HCT116 (cell line): Measurements from ENCODE around the gene SLC5A1.
"Not testable (repeated sequence)": the region's sequence is repeated elsewhere in the genome, so short reads cannot be mapped to it uniquely, and the experiment has no call there.

Experiments
- CEBPB ChIP-seq: IDR thresholded peaks from 2 replicates; pipeline ENCODE4 v1.6.1; 2012; ENCODE audit warnings: low read depth
- EGR1 ChIP-seq: IDR thresholded peaks from 2 replicates; pipeline ENCODE4 v1.6.1; 2012; ENCODE audit warnings: low read depth
- POLR2A ChIP-seq: IDR thresholded peaks from 2 replicates; pipeline ENCODE4 v1.7.0; 2011; ENCODE audit warnings: borderline replicate concordance; ENCODE audit not compliant: insufficient read depth, insufficient read length; ENCODE audit errors: extremely low read depth
- TF ChIP-seq, protein P1 (sequence below), 3 experiments: fragments of 200-600 bp in 1 of 3; sonication (generic) in 1 of 3; IDR thresholded peaks in 2 of 3; conservative IDR thresholded peaks in 1 of 3; 2 replicates each; pipeline ENCODE4 v1.5.1; 2012 to 2017; ENCODE audit warnings: low read depth in 2 of 3, low read length in 2 of 3, antibody characterized with exemption in 1 of 3, borderline replicate concordance in 1 of 3, control low read depth in 1 of 3, mild to moderate bottlenecking in 1 of 3, mixed read lengths in 1 of 3, mixed run types in 1 of 3, moderate library complexity in 1 of 3; ENCODE audit not compliant: insufficient read depth in 1 of 3

- TF ChIP-seq, protein P1, sequence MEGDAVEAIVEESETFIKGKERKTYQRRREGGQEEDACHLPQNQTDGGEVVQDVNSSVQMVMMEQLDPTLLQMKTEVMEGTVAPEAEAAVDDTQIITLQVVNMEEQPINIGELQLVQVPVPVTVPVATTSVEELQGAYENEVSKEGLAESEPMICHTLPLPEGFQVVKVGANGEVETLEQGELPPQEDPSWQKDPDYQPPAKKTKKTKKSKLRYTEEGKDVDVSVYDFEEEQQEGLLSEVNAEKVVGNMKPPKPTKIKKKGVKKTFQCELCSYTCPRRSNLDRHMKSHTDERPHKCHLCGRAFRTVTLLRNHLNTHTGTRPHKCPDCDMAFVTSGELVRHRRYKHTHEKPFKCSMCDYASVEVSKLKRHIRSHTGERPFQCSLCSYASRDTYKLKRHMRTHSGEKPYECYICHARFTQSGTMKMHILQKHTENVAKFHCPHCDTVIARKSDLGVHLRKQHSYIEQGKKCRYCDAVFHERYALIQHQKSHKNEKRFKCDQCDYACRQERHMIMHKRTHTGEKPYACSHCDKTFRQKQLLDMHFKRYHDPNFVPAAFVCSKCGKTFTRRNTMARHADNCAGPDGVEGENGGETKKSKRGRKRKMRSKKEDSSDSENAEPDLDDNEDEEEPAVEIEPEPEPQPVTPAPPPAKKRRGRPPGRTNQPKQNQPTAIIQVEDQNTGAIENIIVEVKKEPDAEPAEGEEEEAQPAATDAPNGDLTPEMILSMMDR (IDR thresholded peaks at IDR 0.05 in 2 of 3, conservative IDR thresholded peaks at IDR 0.05 in 1 of 3; ENCODE audit: borderline replicate concordance in 1 of 3, insufficient read depth in 1 of 3, low read depth in 2 of 3, low read length in 2 of 3) = 0 out of 6 replicates have a peak, but pooled peaks of 1 of the 3 experiments have one; percentile 12
- TF ChIP-seq EGR1 = peak; percentile 65; the same call in 1 of the 2 replicates
- TF ChIP-seq CEBPB, POLR2A: not testable (repeated sequence)
These were observed 92.9 kb downstream of the SLC5A1 start for GRCh38 chr22:32135958-32136357.
